GM19025 (cell line): ENCODE results near the gene TVP23B.
A peak's percentile ranks its signal among the peaks of the same experiment; 100 is the strongest.
"Not testable (repeated sequence)": the region's sequence is repeated elsewhere in the genome, so short reads cannot be mapped to it uniquely, and the experiment has no call there.

Experiments used
- ATAC-seq: cut with Tn5 transposase; IDR thresholded peaks from one replicate; pipeline ENCODE4 v1.9.1; 2021; ENCODE audit warnings: mild to moderate bottlenecking, low read depth, moderate library complexity; ENCODE audit not compliant: unreplicated experiment

The TVP23B gene

DNA sequence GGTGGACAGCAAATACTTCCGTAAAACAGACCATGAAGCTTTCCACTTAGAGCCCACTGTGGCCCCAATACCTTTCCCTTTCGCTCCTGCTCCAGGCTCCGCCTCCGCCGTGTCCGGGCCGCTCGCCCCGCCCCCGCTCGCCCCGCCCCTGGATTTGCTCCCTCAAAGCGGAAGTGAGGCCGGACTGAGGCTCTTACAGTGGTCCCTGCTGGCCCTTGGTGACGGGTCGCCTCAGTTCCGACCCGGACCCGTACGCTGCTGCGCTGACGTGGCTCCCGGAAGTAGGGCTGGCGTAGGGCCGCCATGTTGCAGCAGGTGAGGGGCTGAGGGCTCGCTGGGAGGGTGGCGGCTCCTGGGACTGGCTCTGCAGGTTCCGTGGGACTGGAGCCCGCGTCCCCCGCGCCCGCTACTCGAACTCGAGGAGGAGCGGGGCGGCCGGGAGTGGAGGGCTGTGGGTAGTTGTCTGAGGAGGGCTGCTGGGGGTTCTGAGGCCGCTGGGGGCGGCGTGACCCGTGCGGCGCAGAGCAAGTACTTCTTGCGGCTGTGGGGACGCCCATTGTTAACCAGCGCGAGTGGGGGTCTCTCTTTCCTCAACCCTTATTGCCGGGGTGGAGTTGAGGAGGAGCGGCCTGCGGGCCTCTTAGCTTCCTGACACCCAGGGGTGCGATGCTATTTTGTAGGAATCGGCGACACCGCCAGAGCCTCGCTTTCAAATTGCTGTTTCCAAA, at the start of gene TVP23B:
TVP23B (plus strand) TSS at position 193 of the 728 bp plus-strand sequence; CDS start at position 304, 111 bp downstream.
- peak; percentile 99 for ATAC-seq

DNA sequence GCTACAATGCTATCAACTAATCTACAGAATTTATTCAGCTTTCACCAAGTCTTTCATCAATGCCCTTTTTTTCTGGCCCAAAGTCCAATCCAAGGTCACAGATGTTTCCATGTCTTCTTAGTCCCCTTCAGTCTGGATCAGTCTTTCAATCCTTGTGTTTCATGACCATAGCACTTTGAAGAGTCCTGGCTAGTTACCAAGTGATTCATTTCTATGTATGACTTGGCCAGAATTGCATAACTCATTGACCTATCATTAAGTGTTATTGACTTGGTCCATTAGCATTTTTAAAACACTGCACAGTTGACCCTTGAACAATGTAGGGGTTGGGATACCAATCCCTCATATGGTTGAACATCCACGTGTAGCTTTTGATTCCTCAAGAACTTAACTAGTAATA, 48.5 kb upstream of the TVP23B start:
- ATAC-seq = not testable (repeated sequence)

DNA sequence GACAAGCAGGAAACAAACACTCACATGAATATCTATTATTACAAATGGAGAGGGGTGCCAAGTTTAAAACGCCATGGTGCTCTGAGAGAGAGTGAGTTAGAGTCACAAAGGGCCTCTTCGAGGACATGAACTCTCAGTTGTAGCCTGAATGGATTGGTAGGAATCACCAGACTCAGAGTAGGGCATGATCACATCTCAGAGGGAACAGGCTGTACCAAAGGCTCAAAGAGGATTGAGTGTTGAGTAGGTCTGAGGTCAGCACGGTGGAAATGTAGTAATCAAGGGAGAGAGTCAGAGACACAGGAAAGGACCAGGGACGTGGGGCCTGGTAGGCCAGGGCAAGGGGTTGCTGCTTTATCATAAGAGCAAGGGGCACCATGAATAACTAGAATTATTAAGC, 47.6 kb upstream of the TVP23B start:
- ATAC-seq = not testable (repeated sequence)

DNA sequence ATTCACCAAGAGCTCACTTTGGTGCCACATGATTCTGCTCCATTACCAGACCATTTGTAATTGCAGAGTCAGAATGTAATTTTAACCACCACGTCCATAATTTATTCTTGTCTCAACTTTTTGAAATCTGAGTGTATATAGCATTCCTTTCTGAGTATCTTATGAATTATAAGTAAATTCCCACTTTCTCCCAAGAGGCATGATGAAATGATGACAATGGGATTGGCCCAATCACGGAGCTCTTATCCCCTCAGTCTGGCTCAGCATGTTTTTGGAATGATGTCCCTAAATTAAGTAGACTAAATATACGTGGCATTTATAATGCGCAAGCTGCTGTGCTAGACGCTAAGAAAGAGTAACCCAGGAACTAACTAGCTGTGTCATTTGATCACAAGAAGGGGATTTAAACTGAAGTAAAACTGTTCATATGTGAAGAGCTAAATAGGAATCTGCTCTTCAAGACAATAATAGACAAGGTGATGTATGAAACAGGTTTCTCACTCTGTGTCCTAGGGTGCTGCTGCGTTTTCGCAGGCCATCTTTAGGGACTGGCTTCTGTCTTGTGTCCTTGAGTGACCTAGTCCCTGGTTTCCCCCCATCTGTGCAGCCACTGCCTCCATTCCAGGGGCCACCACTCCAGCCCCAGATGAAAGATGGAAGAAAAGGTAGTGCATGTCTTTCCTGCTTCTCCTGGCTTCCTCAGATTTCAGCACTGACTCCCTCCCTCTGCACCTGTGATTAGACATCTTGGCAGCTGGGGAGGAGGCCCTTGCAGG, 41.2 kb upstream of the TVP23B start:
- ATAC-seq = not testable (repeated sequence)

DNA sequence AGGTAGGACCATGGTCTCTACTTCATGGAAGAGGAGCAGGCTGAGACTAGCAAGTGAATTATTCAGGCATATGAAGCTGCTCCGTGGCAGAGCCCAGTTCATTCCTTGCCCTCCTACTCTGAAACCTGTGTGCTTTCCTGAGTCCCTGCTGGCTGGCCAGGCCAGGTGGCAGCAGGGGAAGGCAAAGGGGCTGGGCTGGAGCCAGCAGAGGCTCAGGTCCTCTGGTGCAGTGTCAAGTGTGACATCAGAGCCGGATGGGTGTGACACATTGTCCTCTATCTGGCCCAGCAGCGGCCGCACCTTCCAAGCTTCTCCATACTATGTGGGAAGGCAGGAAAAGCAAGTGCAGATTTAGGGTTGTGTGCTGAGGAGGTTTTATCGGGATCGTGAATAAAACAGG, 39.8 kb upstream of the TVP23B start:
- not testable (repeated sequence) for ATAC-seq

DNA sequence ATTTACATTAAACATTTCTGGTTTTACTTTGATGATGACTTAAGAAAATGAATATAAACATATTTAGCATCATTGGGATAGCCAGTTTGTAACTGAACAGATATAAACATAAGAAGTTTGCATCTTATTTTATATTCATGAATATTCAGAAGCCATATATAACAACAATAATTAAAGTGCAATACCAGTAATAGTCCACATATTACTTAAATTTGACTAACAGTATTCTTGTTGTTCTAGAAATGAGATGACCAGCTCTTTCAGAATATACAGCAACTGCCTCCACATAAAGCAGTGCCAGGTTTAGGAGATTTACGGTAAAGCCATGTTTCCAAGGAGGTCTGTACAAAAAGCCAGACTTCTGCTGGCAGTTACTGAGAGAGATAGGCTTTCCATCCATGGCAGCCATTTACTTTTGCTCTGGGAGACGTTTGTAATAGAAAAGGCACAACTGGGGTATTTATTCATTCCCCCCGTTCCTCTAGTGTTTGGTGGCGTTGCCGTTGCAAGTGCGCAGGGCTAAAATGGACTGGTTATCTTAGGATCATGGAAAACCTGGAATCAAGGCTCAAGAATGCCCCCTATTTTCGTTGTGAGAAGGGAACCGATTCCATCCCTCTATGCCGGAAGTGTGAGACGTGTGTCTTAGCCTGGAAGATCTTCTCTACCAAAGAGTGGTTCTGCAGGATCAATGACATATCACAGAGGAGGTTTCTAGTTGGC, 37.1 kb upstream of the TVP23B start, which contains the start of gene FBXW10:
FBXW10 (plus strand) TSS at position 356 of the 723 bp plus-strand sequence; CDS start at position 547, 191 bp downstream.
- ATAC-seq = not testable (repeated sequence)

DNA sequence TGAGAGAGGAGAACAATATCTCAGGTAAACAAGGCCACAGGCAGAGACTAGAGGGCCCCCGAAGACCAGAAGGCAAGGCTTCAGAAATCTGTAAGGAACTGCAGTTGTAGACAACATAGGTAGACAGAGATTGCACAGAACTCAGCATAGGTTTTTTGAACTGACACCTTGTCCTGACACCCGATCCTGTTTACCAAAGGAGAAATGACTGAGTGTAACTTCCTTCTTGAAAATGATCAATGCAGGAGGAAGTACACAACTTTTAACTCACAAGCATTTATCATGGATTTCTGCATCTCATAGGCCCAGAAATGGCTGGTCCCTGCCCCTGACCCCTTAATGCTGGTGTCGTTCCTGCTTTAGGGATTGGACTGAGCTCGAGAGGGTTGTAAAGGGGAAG, 36.3 kb upstream of the TVP23B start:
- not testable (repeated sequence) for ATAC-seq

DNA sequence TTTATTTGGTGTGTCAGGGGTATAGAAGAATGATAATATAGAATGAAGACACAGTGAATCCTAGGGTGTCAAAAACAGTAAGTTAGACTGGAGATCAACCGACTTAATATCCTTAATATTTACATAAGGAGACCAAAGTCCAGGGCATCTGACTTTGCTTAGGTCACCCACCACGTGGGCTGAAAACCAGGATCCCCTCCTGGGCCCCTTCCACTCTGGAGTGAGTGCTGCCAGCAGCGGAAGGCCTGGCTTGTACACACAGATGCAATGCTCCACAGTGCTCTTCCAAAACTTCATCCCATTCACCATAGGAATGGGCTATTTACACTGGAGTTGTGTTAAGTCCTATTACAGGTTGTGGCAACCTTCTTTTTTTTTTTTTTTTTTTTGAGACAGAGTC, 34.4 kb upstream of the TVP23B start:
- not testable (repeated sequence) for ATAC-seq

DNA sequence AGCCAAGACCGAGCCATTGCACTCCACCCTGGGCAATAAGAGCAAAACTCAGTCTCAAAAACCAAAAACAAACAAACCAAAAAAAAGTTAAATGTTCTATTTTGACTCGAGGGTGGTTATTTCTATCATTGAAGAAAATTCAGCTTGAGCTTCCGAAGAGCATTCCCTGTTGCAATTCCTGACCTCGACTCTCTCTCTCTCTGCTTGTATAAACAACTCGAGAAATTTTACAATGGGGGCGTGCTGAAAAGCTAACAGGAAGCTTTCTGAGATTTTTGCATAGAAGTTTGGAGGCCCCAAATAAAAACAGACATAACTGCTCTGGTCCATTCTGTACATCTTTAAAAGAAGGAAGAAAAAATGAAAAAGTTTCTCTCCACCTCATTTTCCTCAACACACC, 33.5 kb upstream of the TVP23B start:
- ATAC-seq = not testable (repeated sequence)

DNA sequence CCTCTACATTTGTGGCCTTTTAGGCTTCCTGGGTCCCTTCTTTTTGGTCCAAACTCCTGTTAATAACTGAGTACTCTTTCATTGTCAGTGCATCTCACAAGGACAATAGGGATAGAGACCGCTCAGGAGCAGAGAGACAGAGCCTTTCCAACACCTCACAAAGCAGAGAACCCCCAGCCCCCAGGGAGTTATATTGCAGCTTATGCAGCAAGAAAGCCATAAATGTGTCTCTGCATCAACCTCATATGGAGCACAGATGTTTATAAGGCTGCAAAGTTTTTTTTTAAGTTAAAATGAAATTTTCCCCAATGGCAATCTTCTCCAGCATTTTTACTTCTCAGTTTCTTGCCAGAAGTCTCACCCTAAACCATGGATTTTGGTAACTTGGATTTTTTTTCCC, 30.7 kb upstream of the TVP23B start:
- ATAC-seq = not testable (repeated sequence)

DNA sequence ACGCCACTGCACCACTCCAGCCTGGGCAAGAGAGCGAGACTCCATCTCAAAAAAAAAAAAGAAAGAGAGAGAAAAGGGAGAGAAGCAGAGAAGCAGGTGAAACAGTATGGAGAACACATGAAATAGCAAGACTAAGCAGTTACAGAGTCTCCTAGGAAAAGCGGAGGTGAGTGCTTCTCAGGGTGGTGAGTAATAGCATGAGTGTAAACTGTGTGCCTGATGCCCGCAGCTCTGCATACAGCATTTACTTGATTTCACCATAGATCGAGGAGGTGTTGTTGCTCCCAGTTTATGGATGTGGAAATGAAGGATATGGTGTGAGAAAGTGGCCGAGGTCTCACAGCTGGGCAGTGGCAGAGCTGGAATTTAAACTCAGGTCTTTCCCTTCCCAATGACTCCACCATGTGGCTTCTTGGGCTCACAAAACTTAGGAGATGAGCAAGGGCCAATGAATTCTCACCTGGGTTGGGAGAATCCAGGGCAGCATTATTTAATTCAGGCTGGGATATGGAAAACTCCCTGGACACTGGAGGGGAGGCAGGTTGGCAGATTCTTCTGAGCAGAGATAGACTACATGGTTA, 27.1 kb upstream of the TVP23B start:
- ATAC-seq = not testable (repeated sequence)

DNA sequence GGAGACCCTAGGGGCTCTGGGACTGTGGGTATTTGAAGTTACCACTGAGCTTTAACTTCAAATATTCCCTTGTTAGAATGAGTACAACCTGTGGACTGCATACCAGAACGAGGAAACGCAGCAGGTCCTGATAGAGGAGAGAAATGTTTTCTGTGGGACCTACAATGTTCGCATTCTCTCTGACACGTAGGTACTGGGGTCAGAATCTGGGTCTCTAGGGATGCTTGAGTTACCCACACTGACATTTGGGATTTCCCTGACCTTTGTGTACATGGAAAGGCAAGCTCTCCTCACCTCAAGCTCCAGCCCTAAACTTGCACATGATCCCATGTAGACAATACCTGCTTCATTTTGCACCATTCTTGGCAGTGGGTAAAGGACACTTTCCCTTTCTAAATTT, 25.0 kb upstream of the TVP23B start:
- not testable (repeated sequence) for ATAC-seq

DNA sequence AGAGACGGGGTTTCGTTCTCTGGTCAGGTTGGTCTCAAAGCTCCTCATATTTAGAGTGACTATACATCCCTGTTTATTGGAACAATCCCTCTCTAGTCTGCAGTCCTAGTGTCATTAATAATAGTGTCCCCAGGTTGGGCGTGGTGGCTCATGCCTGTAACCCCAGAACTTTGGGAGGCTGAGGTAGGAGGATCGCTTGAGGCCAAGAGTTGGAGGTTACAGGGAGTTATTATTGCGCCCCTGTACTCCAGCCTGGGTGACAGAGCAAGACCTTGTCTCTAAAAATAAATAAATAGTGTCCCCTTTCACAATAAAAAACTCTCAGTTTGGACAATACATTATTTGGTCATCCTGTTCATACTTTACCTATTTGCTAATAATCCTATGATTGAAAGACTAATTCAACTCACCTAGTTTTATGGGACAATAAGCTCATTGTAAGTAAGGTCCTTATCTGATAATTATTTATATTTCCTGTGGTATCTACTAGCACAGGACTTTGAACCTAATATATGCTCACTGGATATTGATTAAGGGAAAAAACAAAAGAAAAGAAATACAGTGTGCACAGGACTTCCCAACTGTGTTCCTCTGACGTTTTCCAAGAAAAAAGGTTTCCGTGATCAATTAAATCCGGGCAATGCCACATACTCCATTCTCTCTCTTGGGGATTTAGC, 23.5 kb upstream of the TVP23B start:
- not testable (repeated sequence) for ATAC-seq

DNA sequence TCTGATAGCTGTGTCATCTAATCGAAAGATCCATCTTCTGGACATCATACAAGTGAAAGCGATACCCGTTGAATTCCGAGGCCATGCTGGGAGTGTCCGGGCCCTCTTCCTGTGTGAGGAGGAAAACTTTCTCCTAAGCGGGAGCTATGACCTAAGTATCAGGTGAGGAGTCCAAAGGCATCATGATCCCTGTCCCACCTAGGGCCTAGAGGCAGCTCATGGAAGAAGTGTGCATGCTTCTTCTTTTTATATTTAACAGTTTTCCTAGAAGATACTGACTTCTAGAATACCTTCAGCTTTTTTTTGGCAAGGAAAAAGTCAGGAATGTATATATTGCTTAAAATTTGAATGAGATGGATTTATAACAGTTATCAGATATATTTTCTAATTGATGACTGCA, 22.6 kb upstream of the TVP23B start:
- ATAC-seq = not testable (repeated sequence)

DNA sequence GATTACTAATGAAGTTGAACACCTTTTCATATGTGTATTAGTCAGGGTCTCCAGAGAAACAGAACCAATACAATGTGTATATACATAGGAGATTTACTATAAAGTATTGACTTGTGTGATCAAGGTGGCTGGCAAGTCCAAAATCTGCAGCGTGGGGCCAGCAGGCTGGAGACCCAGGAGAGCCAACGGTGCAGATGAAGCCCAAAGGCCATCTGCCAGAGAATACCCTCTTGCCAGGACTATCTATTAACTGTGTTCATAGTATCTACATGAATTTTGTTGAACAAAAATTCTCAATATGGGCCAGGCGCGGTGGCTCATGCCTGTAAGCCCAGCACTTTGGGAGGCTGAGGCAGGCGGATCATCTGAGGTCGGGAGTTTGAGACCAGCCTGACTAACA, 20.8 kb upstream of the TVP23B start:
- not testable (repeated sequence) for ATAC-seq

DNA sequence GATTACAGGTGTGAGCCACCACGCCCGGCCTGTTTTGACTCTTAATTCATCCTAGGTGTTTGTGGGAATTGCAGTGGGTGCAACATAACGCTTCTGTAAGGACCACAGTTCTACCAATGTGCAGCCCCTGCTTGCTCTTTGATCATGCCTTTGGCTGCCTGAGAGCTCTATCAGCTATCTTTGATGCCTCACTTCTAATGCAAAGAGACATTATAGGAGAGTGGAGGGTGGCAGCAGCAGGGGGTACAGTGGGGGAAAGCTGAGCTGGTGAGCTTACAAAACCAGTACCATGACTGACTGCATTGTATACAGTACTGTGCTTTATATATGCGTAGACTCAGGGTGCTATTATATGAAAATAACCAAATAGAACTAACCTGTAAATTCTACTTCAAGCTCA, 10.4 kb upstream of the TVP23B start:
- not testable (repeated sequence) for ATAC-seq

DNA sequence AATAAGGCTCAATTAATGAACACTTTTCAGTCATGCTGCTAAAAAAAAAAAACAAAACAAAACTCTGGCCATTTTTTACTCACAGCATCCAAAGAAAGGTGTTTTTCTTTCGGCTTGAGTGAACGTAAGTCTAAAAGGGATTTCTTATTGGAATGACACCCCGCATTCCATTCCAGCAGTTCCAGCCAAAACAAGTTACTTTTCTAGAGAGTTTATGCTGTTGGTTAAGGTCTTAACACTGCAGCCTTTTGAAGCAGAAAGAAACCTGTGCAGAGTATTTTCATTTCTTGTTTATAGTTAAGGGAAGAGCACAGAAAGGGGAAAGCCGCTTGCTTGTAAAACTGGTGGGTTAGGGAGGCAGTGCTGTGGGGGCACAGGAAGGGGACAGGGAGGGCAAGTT, 9.9 kb upstream of the TVP23B start:
- ATAC-seq = not testable (repeated sequence)

DNA sequence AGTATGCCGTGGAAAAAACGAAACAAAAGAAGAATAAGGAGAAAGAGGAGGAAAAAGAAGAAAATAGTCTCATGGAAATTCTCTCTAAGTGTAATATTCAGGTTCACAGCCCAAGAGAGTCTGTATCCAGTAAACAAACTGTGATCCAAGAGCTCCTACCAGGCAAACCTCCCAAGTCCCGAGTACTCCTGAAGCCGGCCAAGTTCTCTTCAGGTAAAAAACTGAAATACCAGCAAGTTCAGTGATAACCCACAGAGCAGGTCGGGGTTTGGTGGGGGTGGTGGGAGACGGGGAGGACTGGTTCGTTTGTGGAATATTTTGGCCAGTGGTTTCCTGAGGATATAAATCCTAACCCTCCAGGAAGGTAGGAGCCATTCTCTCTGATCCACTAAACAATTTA, 8.5 kb upstream of the TVP23B start:
- ATAC-seq = no peak

DNA sequence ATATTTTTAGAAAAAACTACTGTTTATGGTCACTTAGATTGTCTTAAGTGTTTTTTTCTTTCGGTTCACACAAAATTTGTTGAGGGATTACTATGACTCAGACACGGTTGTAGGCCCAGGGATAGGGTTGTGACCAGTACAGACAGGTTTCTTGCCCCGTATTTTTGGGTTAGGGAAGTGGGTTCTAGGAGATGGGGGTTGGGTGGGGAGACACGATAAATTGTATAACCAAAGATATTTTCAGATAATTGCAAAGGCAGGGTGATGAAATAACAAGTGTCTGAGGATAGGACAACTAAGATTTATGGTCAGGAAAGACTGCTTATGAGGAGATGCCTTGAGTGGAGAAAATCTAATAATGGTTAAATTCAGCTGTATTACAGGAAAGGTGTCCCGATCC, 822 bp downstream of the TVP23B start:
- not testable (repeated sequence) for ATAC-seq

DNA sequence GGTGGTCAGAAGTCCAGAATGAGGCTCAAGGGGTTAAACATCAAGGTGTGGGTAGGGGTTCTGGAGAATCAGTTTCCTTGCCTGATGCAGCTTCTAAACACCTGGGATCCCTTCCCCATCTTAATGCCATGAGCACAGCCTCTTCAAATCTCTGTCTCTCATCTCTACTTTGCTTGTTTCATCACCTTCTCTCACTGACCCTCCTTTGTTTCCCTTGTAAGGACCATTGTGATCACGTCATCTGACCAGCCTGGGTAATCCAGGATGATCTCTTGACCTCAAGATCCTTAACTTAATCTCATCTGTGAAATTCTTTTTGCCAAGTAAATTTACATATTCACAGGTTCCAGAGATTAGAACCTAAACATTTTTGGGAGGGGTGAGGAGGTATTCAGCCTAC, 5.0 kb downstream of the TVP23B start:
- not testable (repeated sequence) for ATAC-seq
